ENCODE results near the gene DACT1. TPM values are rescaled to one million over a fixed set of nuclear protein-coding genes. Genes with fewer than 3 reads are reported as not detected.

DACT1 gene, protein sequence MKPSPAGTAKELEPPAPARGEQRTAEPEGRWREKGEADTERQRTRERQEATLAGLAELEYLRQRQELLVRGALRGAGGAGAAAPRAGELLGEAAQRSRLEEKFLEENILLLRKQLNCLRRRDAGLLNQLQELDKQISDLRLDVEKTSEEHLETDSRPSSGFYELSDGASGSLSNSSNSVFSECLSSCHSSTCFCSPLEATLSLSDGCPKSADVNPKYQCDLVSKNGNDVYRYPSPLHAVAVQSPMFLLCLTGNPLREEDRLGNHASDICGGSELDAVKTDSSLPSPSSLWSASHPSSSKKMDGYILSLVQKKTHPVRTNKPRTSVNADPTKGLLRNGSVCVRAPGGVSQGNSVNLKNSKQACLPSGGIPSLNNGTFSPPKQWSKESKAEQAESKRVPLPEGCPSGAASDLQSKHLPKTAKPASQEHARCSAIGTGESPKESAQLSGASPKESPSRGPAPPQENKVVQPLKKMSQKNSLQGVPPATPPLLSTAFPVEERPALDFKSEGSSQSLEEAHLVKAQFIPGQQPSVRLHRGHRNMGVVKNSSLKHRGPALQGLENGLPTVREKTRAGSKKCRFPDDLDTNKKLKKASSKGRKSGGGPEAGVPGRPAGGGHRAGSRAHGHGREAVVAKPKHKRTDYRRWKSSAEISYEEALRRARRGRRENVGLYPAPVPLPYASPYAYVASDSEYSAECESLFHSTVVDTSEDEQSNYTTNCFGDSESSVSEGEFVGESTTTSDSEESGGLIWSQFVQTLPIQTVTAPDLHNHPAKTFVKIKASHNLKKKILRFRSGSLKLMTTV
- total RNA-seq (2022; extraction: Qiagen RNA extraction; ENCODE audit: low read depth), result 0.55 to 1.2 TPM (median 0.77 TPM) in 5 replicates

DNA sequence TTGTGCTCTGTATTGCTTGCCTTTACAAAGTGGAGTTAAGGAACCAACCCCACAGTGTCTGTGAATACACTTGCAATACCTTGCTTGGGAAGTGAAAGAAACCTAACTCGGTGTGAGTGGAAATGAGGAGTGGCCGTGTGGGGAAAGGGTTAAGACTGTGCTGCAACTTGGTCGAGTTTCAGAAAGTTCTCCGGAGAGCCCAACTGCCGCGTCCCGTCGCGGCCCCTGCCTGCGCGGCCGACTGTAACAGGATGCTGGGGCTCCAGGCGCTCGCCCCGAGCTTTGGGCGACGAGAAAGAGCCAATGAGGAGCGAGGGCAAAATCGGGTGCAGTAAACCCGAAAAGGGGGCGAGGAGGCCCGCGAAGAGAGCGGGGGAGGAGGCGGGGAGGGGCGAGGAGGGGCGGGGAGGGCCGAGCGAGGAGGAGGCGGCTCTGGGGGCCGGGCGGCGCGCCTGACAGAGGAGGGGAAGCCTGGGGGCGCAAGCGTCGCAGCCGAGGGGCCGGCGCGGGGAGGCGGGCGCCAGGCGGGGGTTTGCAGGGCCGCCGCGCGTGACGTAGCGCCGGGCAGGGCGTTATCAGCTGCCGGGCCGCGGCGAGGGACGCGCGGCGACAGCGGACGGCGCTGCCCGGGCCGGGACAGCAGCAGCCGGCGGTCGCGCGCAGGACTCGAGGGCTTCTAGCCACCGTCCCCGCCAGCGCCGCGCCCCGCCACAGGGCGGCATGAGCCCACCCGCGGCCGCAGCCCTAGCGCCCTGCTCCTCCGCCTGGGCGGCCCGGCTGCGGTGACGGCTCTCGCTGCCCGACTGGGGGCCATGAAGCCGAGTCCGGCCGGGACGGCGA lies at the start of gene DACT1:
TSS of gene DACT1 (plus strand) at position 572 of the 840 bp plus-strand sequence. CDS start at position 813, 241 bp downstream.

Other genes with a start within 250 kb of the DACT1 start
- gene TOMM20L, start 242.0 kb upstream of the DACT1 start, total RNA-seq (2022; extraction: Qiagen RNA extraction; ENCODE audit: low read depth), result not detected in 5 replicates
- gene TIMM9, start 210.4 kb upstream of the DACT1 start, total RNA-seq (2022; extraction: Qiagen RNA extraction; ENCODE audit: low read depth), result 68.8 to 87.3 TPM (median 72.1 TPM) in 5 replicates
- 8.8 to 11.8 TPM (median 10.9 TPM) in 5 replicates for gene KIAA0586, start 210.2 kb upstream of the DACT1 start, total RNA-seq (2022; extraction: Qiagen RNA extraction; ENCODE audit: low read depth)